Activated naive CD4-positive, alpha-beta T cell (primary cell): ENCODE results near the gene CEP95.
A peak's percentile ranks its signal among the peaks of the same experiment; 100 is the strongest.
"Not testable (repeated sequence)": the region's sequence is repeated elsewhere in the genome, so short reads cannot be mapped to it uniquely, and the experiment has no call there.

Source experiments
- DNase-seq, 4 experiments: peaks; one replicate each; lab custom pipeline; 2025; lab: John Stamatoyannopoulos, UW

Gene CEP95, protein sequence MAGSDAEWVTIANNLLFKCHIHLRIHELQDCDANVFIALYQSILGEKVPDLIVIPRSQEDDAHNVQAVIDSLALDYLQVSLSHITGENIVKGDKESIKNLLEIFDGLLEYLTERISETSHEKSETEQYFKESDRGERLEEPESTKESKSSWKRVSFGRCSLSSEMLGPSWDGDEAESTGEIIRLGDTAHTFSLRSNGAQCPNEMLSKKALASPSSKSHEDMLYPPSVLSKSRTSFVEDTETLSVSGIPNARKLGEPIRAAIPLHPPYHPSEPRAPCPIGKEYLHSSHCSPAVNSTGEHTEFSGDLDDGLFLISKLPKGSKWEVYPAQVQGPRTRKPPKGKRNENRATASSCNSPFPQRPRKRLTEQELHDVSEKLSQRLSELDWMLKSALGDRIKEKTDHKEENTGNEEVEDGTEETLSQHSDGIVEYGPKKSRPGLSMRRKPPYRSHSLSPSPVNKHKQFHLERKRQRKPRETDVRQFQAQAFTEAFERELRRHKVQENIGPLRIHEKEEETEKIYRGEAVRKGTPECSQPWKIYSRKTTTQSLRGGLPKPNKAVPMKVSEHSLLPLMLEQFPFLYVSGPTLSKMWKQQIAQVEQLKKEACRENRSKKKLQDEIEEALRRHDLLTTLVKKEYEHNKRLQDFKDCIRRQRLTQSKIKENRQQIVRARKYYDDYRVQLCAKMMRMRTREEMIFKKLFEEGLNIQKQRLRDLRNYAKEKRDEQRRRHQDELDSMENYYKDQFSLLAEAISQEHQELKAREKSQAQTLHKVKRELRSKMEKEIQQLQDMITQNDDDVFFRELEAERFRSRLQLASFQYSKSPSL

GRCh38 chr17:64506576-64507412 is at the start of gene CEP95:
Gene CEP95, plus strand, starts transcription at chr17:64506977. Its CDS starts 121 bp downstream, at chr17:64507098.
- peak; percentile 99 to 100 (median 100) for DNase-seq

DNA sequence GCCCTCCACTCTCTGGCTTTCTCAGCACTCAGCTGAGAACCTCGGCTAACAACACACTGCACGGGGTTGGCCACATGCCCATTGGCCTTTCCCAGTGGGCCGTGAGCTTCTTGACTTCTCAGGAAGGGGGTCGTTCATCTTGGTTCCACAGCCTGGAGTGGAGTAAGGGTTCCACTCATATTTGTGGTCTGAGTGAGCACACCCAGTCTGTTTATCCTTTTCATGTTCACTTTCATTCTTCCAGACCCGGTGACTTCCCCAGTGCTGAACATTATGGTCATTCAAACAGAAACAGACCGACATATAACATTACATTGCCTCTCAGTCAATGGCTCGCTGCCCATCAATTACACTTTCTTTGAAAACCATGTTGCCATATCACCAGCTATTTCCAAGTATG is 49.6 kb upstream of the CEP95 start:
- no peak for DNase-seq

GRCh38 chr17:64458756-64459155 is 48.0 kb upstream of the CEP95 start:
- no peak for DNase-seq

- DNase-seq, result no peak
Measured at GRCh38 chr17:64459284-64459747, 47.5 kb upstream of the CEP95 start.

GRCh38 chr17:64459818-64460217 is 47.0 kb upstream of the CEP95 start:
- not testable (repeated sequence) for DNase-seq

DNA sequence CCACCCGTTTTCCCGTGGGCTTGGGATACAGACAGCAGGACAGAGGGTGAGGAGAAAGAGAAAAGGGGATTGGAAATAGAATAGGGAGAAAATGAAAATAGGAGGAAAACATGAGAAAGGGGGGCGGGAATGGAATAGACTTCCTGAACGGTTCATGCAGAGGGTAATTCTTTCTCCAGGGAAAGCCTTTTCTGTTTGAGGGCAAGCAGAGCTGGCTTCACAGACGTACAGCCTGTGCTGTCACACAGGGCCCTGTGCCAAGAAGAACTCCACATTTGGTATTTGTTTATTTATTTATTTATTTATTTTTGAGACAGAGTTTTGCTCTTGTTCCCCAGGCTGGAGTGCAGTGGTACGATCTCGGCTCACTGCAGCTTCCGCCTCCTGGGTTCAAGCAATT is 45.8 kb upstream of the CEP95 start:
- DNase-seq, result no peak

GRCh38 chr17:64461788-64462187 is 45.0 kb upstream of the CEP95 start:
- no peak for DNase-seq

GRCh38 chr17:64466019-64466735 is 40.6 kb upstream of the CEP95 start:
- DNase-seq, result no peak

GRCh38 chr17:64466834-64467233 is 39.9 kb upstream of the CEP95 start:
- DNase-seq, result not testable (repeated sequence)

GRCh38 chr17:64470625-64471024 is 36.2 kb upstream of the CEP95 start:
- DNase-seq, result no peak

GRCh38 chr17:64471440-64471839 is 35.3 kb upstream of the CEP95 start:
- DNase-seq, result no peak

- no peak for DNase-seq
Measured at GRCh38 chr17:64472564-64472963, 34.2 kb upstream of the CEP95 start.

- DNase-seq, result no peak
Measured at GRCh38 chr17:64477849-64478248, 28.9 kb upstream of the CEP95 start.

- no peak for DNase-seq
Measured at GRCh38 chr17:64480951-64481350, 25.8 kb upstream of the CEP95 start.

DNA sequence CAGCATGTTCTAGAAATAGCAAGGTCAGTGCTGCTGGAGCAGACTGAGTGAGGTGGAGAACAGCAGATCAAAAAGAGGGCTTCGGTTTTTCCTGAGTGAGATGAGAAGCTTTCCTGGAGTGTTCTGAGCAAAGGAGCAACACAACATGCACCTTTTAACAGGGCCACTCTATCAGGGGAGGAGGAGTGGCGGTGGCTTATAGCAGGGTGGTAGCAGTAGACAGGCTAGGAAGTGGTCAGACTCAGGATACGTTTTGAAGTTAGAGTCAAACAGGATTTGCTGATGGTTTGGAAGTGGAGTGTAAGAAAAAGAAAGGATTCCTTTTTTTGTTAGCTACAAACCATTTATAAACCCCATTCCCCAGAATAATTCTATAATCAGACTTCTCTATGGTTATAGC is 22.4 kb upstream of the CEP95 start:
- DNase-seq, result no peak

GRCh38 chr17:64488301-64488700 is 18.5 kb upstream of the CEP95 start:
- DNase-seq, result no peak

DNA sequence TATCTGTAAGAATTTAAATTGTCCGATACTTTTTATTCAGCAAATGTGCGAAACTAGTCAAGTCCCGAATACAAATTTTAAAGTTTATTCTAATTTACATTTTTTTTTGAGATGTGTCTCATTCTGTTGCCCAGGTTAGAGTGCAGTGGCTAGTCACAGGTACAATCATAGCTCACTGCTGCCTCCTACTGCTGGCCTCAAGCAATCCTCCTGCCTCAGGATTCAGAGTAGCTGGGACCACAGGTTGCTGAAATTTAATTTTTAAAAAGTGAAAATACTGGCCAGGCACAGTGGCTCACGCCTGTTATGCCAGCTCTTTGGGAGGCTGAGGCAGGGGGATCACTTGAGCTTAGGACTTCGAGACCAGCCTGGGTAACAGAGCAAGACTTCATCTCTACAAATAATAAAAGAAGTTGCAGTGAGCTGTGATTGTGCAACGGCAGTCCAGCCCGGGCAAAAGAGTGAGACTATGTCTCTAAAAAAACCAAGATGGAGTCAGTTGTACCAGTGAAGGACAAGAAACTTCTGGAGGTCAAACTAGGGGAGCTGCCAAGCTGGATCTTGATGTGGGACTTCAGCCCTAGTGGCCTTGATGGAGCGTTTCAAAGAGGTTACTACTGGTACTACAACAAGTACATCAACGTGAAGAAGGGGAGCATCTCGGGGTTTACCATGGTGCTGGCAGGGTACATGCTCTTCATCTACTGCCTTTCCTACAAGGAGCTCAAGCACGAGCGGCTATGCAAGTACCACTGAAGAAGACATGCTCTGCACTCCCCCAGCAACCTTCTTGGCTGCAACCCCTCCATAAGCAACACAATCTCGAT is 15.5 kb upstream of the CEP95 start:
- peak in 1 of 4 experiments; percentile 14 for DNase-seq

GRCh38 chr17:64491994-64492393 is 14.8 kb upstream of the CEP95 start:
- DNase-seq, result no peak

DNA sequence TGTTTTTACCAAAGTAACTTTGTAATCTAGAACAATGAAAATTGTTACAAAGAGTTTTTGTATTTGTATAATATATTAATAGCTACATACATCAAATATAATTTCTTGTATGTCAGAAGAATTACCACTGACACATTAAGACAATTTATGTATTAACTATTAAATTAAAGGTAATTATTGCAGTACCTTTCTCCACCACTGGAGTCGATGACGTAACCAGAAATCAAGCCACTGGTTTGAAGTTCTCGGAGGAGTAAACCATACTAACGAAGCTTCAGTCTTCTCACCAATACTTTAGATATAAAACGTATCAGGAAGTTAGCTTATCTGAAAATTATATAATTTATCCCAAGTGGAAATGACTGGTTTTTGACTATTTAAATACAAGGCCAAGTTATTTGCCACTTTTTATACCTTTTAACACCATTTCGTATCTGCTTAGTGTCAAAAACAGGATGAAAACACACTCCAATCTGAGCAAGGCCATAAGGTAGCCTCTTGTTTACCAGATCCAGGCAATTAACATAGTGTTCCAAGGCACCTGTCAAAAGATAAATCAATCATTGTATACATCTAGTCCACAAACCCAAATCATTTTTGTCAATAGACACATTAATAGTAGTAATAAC is 14.2 kb upstream of the CEP95 start:
- DNase-seq, result no peak

DNA sequence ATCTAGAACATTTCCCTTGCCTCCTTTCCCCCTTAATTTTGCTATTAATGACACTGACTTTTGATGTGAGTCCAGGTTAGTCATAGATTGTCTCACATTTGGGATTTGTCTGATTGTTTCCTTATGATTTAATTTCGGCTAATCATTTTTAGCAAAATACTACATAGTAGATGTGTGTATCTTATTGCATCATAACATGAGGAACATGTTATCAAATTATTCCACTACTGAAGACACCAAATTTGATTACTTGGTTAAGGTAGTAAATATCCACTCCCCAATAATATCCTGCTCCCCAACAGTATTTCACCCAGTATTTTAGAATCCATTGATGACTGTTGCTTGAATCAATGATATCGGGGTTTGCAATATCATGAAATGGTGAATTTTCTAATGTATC is 12.7 kb upstream of the CEP95 start:
- no peak for DNase-seq
